IPS DF 19.7 (cell line): ENCODE results near the gene RPS24.
"Not testable (repeated sequence)": the region's sequence is repeated elsewhere in the genome, so short reads cannot be mapped to it uniquely, and the experiment has no call there.

Experiments used
- DNase-seq: peaks from one replicate; pipeline ENCODE4 v3.0.0-alpha.2; 2013; ENCODE audit warnings: low read depth, low spot score

Gene RPS24

GRCh38 chr10:78049851-78050250 lies 16.2 kb downstream of the RPS24 start:
- DNase-seq, result no peak

- DNase-seq, result no peak
These were observed 19.7 kb downstream of the RPS24 start for GRCh38 chr10:78053211-78053868.

- DNase-seq, result no peak
These were observed 24.9 kb downstream of the RPS24 start for GRCh38 chr10:78058562-78058961.

GRCh38 chr10:78059906-78060702 lies 26.4 kb downstream of the RPS24 start:
- DNase-seq, result no peak

GRCh38 chr10:78062296-78062695 lies 28.6 kb downstream of the RPS24 start:
- no peak for DNase-seq

- DNase-seq, result no peak
These were observed 29.6 kb downstream of the RPS24 start for GRCh38 chr10:78063236-78063635.

GRCh38 chr10:78064919-78065318 lies 31.3 kb downstream of the RPS24 start:
- DNase-seq, result not testable (repeated sequence)

- no peak for DNase-seq
These were observed 31.9 kb downstream of the RPS24 start for GRCh38 chr10:78065611-78066010.

- no peak for DNase-seq
These were observed 32.3 kb downstream of the RPS24 start for GRCh38 chr10:78066012-78066411.

GRCh38 chr10:78066728-78067430 lies 33.2 kb downstream of the RPS24 start:
- no peak for DNase-seq

GRCh38 chr10:78069151-78069550 lies 35.5 kb downstream of the RPS24 start:
- no peak for DNase-seq

GRCh38 chr10:78070064-78070463 lies 36.4 kb downstream of the RPS24 start:
- DNase-seq, result not testable (repeated sequence)

GRCh38 chr10:78070726-78071125 lies 37.1 kb downstream of the RPS24 start:
- no peak for DNase-seq

- no peak for DNase-seq
These were observed 37.6 kb downstream of the RPS24 start for GRCh38 chr10:78071140-78071856.

GRCh38 chr10:78071857-78072179 lies 38.2 kb downstream of the RPS24 start:
- DNase-seq, result no peak

GRCh38 chr10:78072504-78072903 lies 38.8 kb downstream of the RPS24 start:
- DNase-seq, result no peak

GRCh38 chr10:78075806-78076205 lies 42.1 kb downstream of the RPS24 start:
- not testable (repeated sequence) for DNase-seq

GRCh38 chr10:78078539-78079330 lies 45.1 kb downstream of the RPS24 start:
- DNase-seq, result no peak

- DNase-seq, result no peak
These were observed 45.7 kb downstream of the RPS24 start for GRCh38 chr10:78079411-78079810.

- no peak for DNase-seq
These were observed 47.6 kb downstream of the RPS24 start for GRCh38 chr10:78081292-78081691.

GRCh38 chr10:78082636-78083035 lies 49.0 kb downstream of the RPS24 start:
- DNase-seq, result no peak
